LoVo (cell line): ENCODE data around the gene SPAG7.
"Not testable (repeated sequence)": the region's sequence is repeated elsewhere in the genome, so short reads cannot be mapped to it uniquely, and the experiment has no call there.

Experiments
- DNase-seq: peaks from one replicate; pipeline ENCODE4 v3.0.0-alpha.2; 2016; ENCODE audit warnings: low spot score

Gene SPAG7

GRCh38 chr17:4938069-4938491 lies 29.5 kb downstream of the SPAG7 start:
- no peak for DNase-seq

DNA sequence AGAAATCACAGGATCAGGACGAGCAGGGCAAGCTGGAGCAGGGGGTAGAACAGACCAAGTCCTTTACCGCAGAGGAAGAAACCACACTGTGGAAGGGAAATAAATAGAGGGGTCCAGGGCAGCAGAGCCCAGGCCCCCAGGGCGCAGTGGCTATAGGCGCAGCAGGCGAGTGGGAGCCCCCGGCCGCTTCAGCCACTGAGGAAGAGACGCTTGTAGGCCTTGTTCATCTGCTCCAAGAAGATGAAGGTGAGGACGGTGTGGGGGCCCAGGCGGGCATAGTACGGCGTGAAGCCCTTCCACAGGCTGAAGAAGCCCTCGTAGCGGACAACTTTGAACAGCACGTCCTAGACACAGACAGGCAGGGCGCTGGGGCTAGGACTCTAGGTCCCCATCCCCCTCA lies 30.1 kb downstream of the SPAG7 start:
- DNase-seq: no peak

GRCh38 chr17:4936436-4936835 lies 31.2 kb downstream of the SPAG7 start:
- DNase-seq: no peak

DNA sequence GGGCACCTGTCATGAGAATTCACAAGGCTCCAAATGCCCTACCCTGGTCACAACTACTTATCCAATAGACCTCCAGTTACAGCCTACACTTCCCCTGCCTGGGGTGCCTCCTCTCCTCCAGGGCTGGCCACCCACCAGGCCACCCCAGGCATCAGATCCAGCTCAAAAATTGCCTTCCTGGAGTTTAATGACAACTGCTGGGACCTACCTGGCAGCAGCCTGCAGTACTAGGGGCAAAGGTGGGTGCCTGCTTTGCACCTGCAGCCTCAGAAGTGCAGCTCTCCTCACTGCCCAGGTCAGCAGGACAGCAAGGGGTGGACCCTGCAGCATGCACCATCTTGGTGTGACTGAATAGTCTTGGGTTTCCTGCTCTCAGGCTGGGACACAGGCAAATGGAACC lies 32.0 kb downstream of the SPAG7 start:
- DNase-seq: no peak

- peak; percentile 44 for DNase-seq
Measured at GRCh38 chr17:4934173-4934979, 33.2 kb downstream of the SPAG7 start.

DNA sequence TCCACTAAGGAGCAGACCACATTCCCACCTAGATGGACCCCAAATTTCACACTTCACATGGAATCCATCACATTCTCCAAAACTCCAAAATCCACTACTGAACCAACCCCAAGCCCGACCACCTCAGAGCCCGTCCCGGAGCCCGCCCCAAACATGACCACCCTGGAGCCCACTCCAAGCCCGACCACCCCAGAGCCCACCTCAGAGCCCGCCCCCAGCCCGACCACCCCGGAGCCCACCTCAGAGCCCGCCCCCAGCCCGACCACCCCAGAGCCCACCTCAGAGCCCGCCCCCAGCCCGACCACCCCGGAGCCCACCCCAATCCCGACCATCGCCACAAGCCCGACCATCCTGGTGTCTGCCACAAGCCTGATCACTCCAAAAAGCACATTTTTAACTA lies 34.0 kb downstream of the SPAG7 start:
- no peak for DNase-seq

GRCh38 chr17:4932756-4933155 lies 34.9 kb downstream of the SPAG7 start:
- no peak for DNase-seq

- no peak for DNase-seq
Measured at GRCh38 chr17:4931963-4932362, 35.7 kb downstream of the SPAG7 start, which contains the start of gene GP1BA. GP1BA (plus strand) TSS chr17:4932277; CDS start chr17:4932605, 328 bp downstream.

DNA sequence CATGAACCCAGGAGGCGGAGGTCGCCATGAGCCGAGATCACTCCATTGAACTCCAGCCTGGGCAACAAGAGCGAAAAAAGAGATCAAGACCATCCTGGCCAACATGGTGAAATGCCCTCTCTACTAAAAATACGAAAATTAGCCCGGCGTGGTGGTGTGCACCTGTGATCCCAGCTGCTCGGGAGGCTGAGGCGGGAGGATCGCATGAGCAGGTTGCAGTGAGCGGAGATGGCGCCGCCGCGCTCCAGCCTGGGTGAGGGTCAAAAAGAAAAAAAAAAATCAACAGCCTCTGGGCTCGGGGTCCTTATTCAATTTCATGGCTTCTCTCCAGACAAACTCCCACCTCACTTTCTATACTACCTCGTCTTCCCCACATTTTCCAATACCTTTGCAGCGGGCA lies 38.7 kb downstream of the SPAG7 start:
- DNase-seq: no peak

- not testable (repeated sequence) for DNase-seq
Measured at GRCh38 chr17:4926577-4927335, 40.9 kb downstream of the SPAG7 start.

DNA sequence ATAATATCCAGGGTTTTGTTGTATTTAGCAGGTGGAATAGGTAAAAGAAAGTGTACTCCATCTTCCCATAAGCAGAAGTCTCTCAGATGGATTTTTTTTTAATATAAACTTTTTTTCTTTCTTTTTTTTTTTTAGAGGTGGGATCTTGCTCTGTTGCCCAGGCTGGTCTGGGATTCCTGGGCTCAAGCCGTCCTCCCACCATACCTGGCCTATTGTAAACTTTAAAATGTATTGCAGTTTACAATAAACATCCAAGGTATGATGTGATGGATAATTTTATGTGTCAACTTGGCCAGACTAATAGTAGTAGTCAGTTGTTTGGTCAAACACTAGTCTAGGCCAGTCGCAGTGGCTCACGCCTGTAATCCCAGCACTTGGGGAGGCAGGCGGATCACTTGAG lies 46.3 kb downstream of the SPAG7 start:
- no peak for DNase-seq

DNA sequence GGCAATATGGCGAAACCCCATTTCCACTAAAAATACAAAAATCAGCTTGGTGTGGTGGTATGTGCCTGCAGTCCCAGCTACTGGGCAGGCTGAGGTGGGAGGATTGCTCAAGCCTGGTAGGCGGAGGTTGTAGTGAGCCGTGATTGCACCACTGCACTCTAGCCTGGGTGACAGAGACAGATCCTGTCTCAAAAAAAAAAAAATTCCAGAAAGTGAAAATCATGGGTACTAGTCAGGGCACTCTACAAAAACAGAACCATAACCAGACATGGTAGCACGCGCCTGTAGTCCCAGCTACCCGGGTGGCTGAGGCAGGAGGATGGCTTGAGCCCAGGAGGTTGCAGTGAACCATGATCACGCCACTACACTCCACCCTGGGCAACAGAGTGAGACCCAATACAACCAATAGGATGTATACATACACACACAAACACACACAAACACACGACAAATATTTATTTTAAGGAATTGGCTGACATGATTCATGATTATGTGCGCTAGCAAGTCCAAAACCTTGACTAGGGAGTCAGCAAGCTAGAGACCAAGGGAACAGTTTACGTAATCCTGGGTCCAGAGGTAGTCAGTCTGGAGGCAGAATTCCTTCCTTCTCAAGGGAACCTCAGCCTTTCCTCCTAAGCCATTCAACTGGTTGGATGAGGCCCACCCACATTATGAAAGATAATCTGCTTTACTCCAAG lies 47.1 kb downstream of the SPAG7 start:
- no peak for DNase-seq

DNA sequence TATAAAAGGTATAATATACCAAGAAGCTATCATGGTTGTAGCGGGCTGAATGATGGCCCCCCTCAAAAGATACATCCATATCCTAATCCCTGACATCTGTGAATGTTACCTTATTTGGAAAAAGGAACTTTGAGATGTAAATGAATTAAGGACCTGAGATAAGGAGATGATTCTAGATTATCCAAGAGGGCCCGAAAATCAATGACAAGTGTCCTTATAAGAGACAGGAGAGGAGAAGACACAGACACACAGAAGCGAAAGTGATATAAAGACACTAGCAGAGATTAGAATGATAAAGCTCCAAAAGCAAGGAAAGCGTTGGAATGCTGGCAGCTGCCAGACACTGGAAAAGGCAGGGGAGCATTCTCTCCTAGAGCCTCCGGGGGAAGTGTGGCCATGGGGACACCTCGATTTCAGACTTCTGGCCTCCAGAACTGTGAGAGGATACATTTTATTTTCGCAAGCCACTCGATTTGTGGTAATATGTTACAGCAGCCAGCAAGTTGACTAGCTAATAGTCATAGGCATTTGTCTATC lies 48.0 kb downstream of the SPAG7 start:
- no peak for DNase-seq

DNA sequence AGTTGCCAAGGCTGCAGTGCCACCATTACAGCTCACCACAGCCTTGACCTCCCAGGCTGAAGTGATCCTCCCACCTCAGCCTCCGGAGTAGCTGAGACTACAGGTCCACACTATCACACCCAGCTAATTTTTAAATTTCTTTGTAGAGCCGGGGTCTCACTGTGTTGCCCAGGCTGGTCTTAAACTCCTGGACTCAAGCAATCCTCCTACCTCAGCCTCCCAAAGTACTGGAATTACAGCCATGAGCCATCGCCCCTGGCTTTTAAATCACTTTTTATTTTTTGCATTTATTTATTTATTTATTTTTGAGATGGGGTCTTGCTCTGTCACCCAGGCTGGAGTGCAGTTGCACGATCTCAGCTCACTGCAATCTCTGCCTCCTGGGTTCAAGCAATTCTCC lies 53.1 kb downstream of the SPAG7 start:
- DNase-seq: not testable (repeated sequence)

DNA sequence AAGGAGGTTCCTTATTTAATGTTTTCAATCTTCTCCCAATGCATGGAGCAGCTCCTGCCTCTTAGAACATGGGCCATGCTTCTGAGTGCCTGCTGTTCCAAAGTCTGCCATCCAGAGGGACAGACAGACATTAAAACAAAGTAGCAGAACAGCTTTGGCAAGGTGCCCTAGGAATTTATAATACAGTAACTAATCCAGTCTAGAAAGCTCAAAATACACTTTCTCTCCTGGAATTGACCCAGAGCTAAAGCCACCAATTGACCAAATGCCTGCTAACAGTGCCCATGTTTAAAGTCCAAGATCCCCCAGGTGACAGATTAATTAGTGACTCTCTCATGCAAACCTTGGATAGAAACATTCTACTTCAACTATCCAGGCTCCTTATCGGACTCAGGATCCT lies 53.6 kb downstream of the SPAG7 start:
- peak; percentile 24 for DNase-seq
